Activated T-cell treated with anti-CD3 and anti-CD28 coated beads for 24 hours (primary cell): ENCODE data around the gene YPEL2.
A peak's percentile ranks its signal among the peaks of the same experiment; 100 is the strongest.

ENCODE experiments used
- DNase-seq: peaks from one replicate; pipeline ENCODE4 v3.0.0-alpha.2; 2020; ENCODE audit warnings: low read depth

YPEL2 gene

GRCh38 chr17:59434429-59434828, 103.0 kb downstream of the YPEL2 start:
- no peak for DNase-seq

- no peak for DNase-seq
Measured at GRCh38 chr17:59435238-59435637, 103.8 kb downstream of the YPEL2 start.

GRCh38 chr17:59436900-59437299, 105.4 kb downstream of the YPEL2 start:
- no peak for DNase-seq

- no peak for DNase-seq
Measured at GRCh38 chr17:59437791-59438281, 106.4 kb downstream of the YPEL2 start.

GRCh38 chr17:59439262-59439661, 107.8 kb downstream of the YPEL2 start:
- no peak for DNase-seq

- DNase-seq: no peak
Measured at GRCh38 chr17:59439741-59440211, 108.3 kb downstream of the YPEL2 start.

GRCh38 chr17:59440757-59441463, 109.5 kb downstream of the YPEL2 start:
- peak; percentile 80 for DNase-seq

GRCh38 chr17:59441464-59442096, 110.1 kb downstream of the YPEL2 start:
- DNase-seq: no peak

- no peak for DNase-seq
Measured at GRCh38 chr17:59443106-59443505, 111.7 kb downstream of the YPEL2 start.
